Thymus (tissue), 11 donors: ENCODE measurements around the gene SPAAR. TPM values are rescaled to one million over a fixed set of nuclear protein-coding genes. Genes with fewer than 3 reads are reported as not detected.
A peak's percentile ranks its signal among the peaks of the same experiment; 100 is the strongest.
"Not testable (repeated sequence)": the region's sequence is repeated elsewhere in the genome, so short reads cannot be mapped to it uniquely, and the experiment has no call there.

Source experiments
- DNase-seq, 9 donors: peaks; one replicate each; pipeline ENCODE4 v3.0.0-alpha.2; 2013; ENCODE audit warnings: low spot score in 9 of 9, low read depth in 6 of 9, missing footprints in 1 of 9
- H3K27ac ChIP-seq, 2 donors: one replicate each; pipeline ENCODE4 v1.5.1; 2013; ENCODE audit warnings: control low read depth in 1 of 2, low read depth in 1 of 2, low read length in 1 of 2, mild to moderate bottlenecking in 1 of 2, moderate library complexity in 1 of 2
- H3K27me3 ChIP-seq, 2 donors: one replicate each; pipeline ENCODE4 v1.5.1; 2013; ENCODE audit warnings: low read length in 1 of 2; ENCODE audit not compliant: control insufficient read depth in 2 of 2, insufficient read depth in 1 of 2
- H3K36me3 ChIP-seq, 2 donors: one replicate each; pipeline ENCODE4 v1.5.1; 2013; ENCODE audit warnings: low read length in 1 of 2, mild to moderate bottlenecking in 1 of 2, moderate library complexity in 1 of 2; ENCODE audit not compliant: control insufficient read depth in 2 of 2, insufficient read depth in 2 of 2
- H3K4me1 ChIP-seq, 2 donors: one replicate each; pipeline ENCODE4 v1.5.1; 2013; ENCODE audit warnings: low read length in 2 of 2; ENCODE audit not compliant: control insufficient read depth in 2 of 2, insufficient read depth in 2 of 2
- H3K4me3 ChIP-seq, 2 donors: one replicate each; pipeline ENCODE4 v1.5.1; 2013; ENCODE audit warnings: low read length in 2 of 2, control low read depth in 1 of 2, mild to moderate bottlenecking in 1 of 2
- H3K9me3 ChIP-seq, 2 donors: one replicate each; pipeline ENCODE4 v1.5.1; 2013; ENCODE audit warnings: low read length in 1 of 2, mild to moderate bottlenecking in 1 of 2; ENCODE audit not compliant: control insufficient read depth in 2 of 2, insufficient read depth in 1 of 2
- WGBS: extraction: QIAGEN DNeasy Blood & Tissue Kit; methylation state at CpG from one replicate; pipeline ENCODE4 v1.1.7; 2013; 5-methylcytosine and 5-hydroxymethylcytosine counted together
- polyA plus RNA-seq: library from polyadenylated mRNA; stranded (reverse); fragments of 200-250 nt; gene quantifications from one replicate; pipeline ENCODE4 v1.2.3, GENCODE V29; 2013
- total RNA-seq: library from RNA; stranded (reverse); fragments of 120-200 nt; gene quantifications from one replicate; pipeline ENCODE4 v1.2.4, GENCODE V29; 2013
- donor health status: healthy.

SPAAR gene
- total and polyA plus RNA-seq, 2 donors: 0.09 to 1.2 TPM

DNA sequence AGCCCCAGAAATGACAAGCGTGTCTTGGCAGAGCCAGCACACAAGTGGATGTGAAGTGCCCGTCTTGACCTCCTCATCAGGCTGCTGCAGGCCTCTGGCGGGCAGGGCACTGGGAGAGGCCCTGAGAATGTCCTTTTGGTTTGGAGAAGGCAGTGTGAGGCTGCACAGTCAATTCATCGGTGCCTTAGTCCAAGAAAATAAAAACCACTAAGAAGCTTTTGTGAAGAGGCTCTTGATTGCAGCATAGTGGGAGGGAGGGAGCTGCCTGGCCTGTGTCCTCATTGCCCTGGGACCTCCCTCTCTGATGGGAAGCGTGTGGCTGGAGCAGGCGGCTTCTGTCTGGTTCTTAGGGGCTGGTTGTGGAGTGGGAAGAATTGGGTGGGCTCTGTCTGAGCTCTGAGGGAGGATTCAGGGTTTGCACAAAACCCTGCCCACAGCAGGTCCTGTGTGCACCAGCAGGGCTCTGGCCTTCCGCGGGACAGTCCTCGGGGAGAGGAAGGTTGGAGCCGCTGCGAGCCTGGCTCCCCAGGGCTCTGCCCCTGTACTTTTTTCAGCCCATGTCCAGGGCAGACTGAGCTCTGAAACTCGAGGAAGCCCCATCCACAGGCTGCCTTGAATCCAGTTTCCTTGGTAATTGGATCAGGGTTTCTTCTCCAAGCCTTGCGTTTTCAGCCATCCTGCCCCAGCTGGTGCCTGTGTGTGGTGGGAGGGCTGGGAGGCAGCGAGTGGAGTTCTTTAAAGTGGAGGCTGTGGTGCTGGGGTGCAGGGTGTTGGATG, 2.2 kb upstream of the SPAAR start:
- Histone ChIP-seq H3K9me3 (no peaks in the 10 kb centered on the region), H3K27ac (peak overlapping the region; percentile 32 to 64), H3K36me3 (no peaks in the 10 kb centered on the region), H3K27me3 (no peaks in the 10 kb centered on the region), H3K4me1 (peaks cover 12 to 76% of the 10 kb centered on the region in 2 donors), H3K4me3 (no peak overlapping the region)
- DNase-seq: no peak
- WGBS: 93% methylated on average over 14 of the region's 14 CpGs

DNA sequence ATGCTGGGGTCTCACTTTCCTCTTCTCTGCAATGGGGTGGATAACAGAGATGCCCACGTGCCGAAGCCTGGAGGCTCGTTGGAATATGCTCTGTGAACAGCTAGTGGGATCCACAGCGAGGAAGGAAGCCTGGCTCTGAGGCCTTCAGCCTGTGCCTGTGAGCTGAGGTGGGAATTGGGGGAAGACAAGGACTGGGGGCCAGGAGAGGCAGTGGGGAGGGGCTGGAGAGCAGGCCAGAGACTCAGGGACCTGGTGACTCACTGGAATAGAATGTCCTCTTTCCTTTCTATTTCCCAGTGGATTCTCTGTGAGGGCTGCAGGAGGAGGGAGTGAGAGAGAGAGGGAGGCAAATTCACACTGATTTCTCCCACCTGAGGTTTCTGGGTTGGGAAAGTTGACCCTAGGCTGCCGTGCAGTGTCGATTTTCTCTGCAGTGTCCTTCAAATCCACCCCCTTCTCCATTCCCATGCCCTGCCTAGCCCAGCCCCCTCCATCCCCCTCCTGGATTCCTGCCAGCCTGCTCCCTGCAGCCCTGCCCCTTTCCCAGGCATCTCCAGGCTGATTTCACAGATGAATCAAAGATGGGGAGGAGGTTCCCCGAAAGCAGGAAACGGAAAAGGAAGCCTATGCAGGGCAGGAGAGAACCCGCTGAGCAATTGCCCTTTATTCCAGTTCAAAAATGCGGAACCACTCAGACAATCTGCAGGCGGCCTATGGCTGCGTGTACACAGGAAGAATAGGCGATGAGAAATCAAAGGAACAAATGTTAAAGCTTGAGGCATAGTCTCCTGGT, 1.4 kb upstream of the SPAAR start:
- Histone ChIP-seq H3K4me1 (peaks cover 12 to 76% of the 10 kb centered on the region in 2 donors), H3K27me3 (no peaks in the 10 kb centered on the region), H3K36me3 (no peaks in the 10 kb centered on the region), H3K4me3 (no peak overlapping the region), H3K9me3 (no peaks in the 10 kb centered on the region), H3K27ac (peak overlapping the region; percentile 57 to 64)
- peak in 1 of 9 donors; percentile 31 for DNase-seq
- 48% methylated on average over 13 of the region's 13 CpGs for whole genome bisulfite sequencing

DNA sequence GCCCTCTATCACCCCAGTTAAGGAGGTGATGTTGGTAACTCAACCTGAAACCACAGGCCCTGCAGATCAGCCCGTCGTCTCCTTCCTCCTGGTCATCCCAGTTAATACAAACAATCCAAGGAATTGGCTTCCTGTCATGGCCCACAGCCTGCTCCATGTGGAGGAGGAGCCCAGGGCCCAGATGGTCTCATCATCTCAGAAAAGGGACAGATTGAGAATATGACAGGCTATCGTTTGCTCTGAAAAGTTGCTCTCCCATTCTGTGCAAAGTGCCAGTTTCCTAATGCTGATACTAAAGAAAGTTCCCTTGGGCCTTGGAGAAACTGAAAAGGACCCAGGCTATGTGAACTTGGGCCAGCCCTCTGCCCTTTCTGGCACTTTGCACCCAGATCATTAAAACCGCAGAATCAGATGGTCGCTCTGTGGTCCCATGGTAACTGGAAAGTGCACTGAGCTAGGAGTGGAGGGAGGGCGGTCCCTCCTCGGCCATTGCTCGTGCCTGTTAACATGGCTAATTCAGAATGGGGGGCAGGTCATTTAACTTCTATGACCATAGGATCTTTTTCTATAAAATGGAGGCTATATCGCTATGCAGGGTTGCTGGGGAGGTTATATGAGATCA, 675 bp upstream of the SPAAR start:
- no peaks in the 10 kb centered on the region for H3K9me3 ChIP-seq
- WGBS: 87% methylated on average over 9 of the region's 9 CpGs
- no peak for DNase-seq
- H3K27me3 ChIP-seq: no peaks in the 10 kb centered on the region
- peaks cover 12 to 71% of the 10 kb centered on the region in 2 donors for H3K4me1 ChIP-seq
- H3K36me3 ChIP-seq: no peaks in the 10 kb centered on the region
- H3K4me3 ChIP-seq: no peak overlapping the region
- H3K27ac ChIP-seq: peak overlapping the region; percentile 47 to 57

DNA sequence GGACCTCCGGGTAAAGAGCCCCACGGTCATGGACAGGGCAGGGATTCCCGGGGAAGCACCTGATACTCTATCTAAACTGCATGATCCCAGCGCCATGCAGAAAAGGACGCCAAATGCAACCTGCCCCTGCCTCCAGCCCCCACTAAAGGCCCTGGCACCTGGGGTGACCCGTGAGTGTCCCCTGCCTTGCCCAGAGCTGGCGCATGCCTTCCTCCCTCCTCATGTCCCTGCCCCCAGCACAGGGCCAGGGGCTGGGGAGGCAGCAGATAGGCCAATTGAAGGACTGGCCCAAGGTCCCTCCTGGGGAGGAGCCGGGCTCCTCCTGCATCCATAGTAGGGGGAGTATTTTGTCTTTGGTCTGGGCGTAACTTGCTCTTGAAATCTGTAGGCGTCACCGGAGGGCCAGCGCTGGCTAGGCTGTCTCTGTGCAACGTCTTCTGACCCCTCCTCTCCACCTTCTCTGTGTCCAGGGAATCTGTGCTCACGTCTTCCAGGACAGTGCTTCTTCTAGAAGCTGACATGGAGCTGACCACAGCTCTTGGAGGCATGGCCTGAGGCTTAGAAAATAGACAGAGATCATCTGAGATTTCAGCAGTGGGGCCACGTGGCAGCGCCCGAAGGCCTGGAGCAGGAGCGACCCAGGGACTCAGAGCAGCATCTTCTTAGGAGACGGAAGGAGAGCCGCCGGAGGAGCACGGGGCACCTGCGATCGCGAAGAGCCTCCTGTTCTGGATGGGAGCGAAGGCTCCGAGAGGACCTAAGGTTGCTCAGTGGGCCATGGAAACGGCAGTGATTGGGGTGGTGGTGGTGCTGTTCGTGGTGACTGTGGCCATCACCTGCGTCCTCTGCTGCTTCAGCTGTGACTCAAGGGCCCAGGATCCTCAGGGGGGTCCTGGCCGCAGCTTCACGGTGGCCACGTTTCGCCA, 660 bp downstream of the SPAAR start:
- Histone ChIP-seq H3K4me3 (no peak overlapping the region), H3K27ac (peak overlapping the region; percentile 50 to 60), H3K9me3 (no peaks in the 10 kb centered on the region), H3K36me3 (no peaks in the 10 kb centered on the region), H3K27me3 (no peaks in the 10 kb centered on the region), H3K4me1 (peaks cover 12 to 64% of the 10 kb centered on the region in 2 donors)
- no peak for DNase-seq
- 97% methylated on average over 34 of the region's 34 CpGs for WGBS

DNA sequence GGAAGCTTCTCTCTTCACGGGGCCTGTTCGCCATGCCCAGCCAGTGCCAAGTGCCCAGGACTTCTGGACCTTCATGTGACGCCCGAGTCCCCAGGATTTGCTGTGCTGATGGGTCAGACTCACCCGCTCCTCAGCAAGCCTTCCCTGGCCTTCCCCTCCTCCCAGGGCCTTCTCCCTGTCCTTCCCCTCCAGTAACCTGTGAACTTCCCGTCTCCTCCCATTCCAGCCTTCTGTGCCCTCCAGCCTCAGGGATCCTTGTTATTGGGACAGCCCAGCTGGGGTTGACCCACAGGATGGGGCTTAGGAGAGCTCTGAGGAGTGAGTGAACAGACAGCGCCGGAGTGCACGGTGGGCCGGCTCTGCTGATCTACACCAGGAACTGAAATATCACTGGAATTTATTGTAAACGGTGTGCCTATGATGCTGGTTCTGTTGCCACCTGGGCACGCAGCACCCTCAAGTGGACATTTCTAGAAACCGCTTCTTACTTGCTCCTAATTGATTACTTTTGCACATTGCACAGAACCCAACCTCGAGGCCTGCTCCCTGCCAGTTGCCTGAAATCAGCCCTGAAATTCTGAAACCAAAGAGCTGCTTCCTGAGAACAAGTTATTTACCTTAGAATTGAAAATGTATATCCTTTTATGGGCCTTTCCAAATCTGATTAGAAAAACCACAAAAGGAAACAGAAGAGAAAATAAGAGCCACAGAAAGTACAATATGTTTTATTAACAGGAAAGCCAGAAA, 1.5 kb downstream of the SPAAR start:
- WGBS: 53% methylated on average over 14 of the region's 14 CpGs
- no peak overlapping the region for H3K4me3 ChIP-seq

DNA sequence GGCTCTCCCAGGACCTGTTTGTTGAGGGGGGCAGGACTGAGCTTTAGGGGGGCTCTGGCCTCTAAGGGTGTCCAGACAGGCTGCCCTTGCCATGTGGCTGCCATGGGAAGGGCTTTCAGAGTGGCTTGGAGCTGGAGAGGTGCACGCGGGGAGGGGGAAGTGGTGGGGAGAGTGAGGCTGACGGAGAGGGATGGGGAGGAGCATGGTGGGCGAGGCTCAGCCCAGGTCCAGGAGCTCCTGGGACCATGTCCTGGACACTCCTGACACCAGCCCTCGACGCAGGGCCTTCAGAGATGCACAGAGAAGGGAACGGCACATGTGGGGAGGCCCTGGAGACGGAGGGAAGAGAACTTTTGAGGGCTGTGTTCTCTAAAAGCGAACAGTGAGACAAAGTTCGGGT, 2.4 kb downstream of the SPAAR start:
- no peak overlapping the region for H3K27ac ChIP-seq
- 82% methylated on average over 10 of the region's 10 CpGs for WGBS
- H3K4me3 ChIP-seq: no peak overlapping the region

More for the DNA sequence above, 1.5 kb downstream of the SPAAR start:
- H3K9me3 ChIP-seq: no peaks in the 10 kb centered on the region
- peak in 3 of 9 donors; percentile 32 to 66 (median 44) for DNase-seq
- H3K4me1 ChIP-seq: peaks cover 12 to 61% of the 10 kb centered on the region in 2 donors
- no peaks in the 10 kb centered on the region for H3K36me3 ChIP-seq
- H3K27me3 ChIP-seq: no peaks in the 10 kb centered on the region
- H3K27ac ChIP-seq: peak overlapping the region; percentile 50 to 60

DNA sequence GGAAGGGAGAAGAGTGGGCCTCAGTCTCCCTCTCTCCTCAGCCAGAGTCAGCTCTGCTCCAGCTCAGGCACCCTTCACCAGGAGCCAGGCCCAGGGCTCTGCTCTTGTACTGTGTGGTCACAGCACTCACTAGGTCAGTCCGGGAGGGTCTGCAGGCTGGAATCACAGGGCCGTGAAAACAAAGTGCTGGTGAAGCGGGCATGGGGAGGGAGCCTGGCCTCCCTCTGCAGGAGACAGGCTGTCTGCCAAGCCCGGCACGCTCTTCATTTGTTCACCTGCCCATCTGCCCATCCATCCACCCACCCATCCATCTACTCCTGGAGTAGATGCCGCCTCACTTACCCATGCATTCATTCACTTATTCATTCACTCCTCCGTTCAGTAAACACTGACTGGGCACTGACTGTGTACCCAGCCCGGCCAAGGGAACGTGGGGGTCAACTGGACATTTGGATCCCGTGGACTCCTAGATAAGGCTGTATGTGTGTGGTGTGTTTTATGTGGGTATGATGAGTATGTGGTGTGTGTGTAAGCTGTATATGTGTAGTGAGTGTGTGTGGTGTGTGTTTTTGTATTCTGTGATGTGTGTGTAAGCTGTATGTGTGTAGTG, 3.6 kb downstream of the SPAAR start:
- no peaks in the 10 kb centered on the region for H3K36me3 ChIP-seq
- no peaks in the 10 kb centered on the region for H3K9me3 ChIP-seq
- no peaks in the 10 kb centered on the region for H3K27me3 ChIP-seq
- H3K27ac ChIP-seq: no peak overlapping the region
- no peak overlapping the region for H3K4me3 ChIP-seq
- H3K4me1 ChIP-seq: peaks cover 12 to 51% of the 10 kb centered on the region in 2 donors
- no peak for DNase-seq
- 90% methylated on average over 10 of the region's 10 CpGs for WGBS

More for the DNA sequence above, 2.4 kb downstream of the SPAAR start:
- Histone ChIP-seq H3K27me3 (no peaks in the 10 kb centered on the region), H3K36me3 (no peaks in the 10 kb centered on the region), H3K4me1 (peaks cover 12 to 58% of the 10 kb centered on the region in 2 donors), H3K9me3 (no peaks in the 10 kb centered on the region)
- no peak for DNase-seq

DNA sequence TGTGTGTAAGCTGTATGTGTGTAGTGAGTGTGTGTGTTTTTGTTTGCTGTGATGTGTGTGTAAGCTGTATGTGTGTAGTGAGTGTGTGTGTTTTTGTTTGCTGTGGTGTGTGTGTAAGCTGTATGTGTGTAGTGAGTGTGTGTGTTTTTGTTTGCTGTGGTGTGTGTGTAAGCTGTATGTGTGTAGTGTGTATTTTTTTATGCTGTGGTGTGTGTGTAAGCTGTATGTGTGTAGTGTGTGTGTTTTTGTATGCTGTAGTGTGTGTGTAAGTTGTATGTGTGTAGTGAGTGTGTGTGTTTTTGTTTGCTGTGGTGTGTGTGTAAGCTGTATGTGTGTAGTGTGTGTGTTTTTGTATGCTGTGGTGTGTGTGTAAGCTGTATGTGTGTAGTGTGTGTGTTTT, 4.1 kb downstream of the SPAAR start:
- H3K36me3 ChIP-seq, H3K4me3 ChIP-seq, H3K9me3 ChIP-seq, H3K27me3 ChIP-seq, DNase-seq, H3K27ac ChIP-seq: not testable (repeated sequence)
- peaks cover 7 to 46% of the 10 kb centered on the region in 2 donors for H3K4me1 ChIP-seq
